Measurements from ENCODE around the gene ITGB3.
A peak's percentile ranks its signal among the peaks of the same experiment; 100 is the strongest.

The ITGB3 gene

GRCh38 chr17:47310186-47310733, 56.6 kb downstream of the ITGB3 start:
- Histone ChIP-seq H3K36me3 (ENCODE audit: control insufficient read depth, insufficient read depth, low read length) (no peaks in the 10 kb centered on the region), H3K27me3 (ENCODE audit: control insufficient read depth, insufficient read depth, low read length, poor library complexity, severe bottlenecking) (no peaks in the 10 kb centered on the region), H3K9me3 (ENCODE audit: control insufficient read depth, low read length) (no peaks in the 10 kb centered on the region), H3K4me1 (ENCODE audit: control insufficient read depth, insufficient read depth, low read length) (peaks cover 3% of the 10 kb centered on the region), H3K4me3 (ENCODE audit: insufficient read depth, low read depth, low read length) (no peak overlapping the region), H3K27ac (ENCODE audit: insufficient read depth, low read depth, low read length, poor library complexity, severe bottlenecking) (no peak overlapping the region)
- WGBS, 2 experiments = 83 to 84% methylated on average over 4 of the region's 4 CpGs

- H3K9me3 ChIP-seq (ENCODE audit: control insufficient read depth, low read length) = no peaks in the 10 kb centered on the region
- no peaks in the 10 kb centered on the region for H3K36me3 ChIP-seq (ENCODE audit: control insufficient read depth, insufficient read depth, low read length)
- H3K4me3 ChIP-seq (ENCODE audit: insufficient read depth, low read depth, low read length) = no peak overlapping the region
- H3K27me3 ChIP-seq (ENCODE audit: control insufficient read depth, insufficient read depth, low read length, poor library complexity, severe bottlenecking) = no peaks in the 10 kb centered on the region
- peaks cover 3% of the 10 kb centered on the region for H3K4me1 ChIP-seq (ENCODE audit: control insufficient read depth, insufficient read depth, low read length)
- H3K27ac ChIP-seq (ENCODE audit: insufficient read depth, low read depth, low read length, poor library complexity, severe bottlenecking) = no peak overlapping the region
Observed at GRCh38 chr17:47311420-47311819, 57.8 kb downstream of the ITGB3 start.

DNA sequence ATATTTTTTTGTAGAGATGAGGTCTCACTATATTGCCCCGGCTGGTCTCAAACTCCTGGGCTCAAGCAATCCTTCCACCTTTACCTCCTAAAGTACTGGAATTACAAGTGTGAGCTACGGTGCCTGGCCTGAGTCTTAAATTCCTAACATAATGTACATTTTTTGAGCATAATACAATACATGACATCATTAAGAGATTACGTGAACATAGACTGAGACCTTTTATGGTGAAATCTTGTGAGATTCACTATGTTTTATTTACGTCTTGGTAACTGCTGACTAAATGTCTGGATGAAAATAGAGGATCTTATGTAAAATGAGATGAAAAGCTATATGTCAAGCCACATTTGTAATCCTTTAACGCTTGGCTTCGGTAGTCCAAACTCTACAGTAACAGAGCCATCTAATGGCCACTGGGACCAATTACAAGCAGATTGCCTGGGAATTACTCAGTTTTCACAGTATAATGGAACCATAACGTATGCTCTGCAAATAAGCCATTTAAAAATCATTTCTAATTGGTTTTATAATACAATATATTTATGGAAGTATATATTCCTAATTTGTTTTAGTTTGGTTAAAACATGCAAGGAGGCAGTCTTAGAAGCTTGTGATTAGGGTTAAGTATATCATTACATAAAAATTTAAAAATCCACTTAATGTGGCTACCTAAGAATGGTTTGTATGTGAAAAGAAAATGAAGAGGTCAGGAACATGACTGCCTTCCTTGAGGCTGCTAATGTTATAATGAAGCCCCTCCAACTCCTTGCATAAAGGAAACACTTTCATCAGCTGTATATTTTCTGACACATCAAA, 62.0 kb downstream of the ITGB3 start:
- Histone ChIP-seq H3K4me1 (ENCODE audit: control insufficient read depth, insufficient read depth, low read length) (no peaks in the 10 kb centered on the region), H3K27ac (ENCODE audit: insufficient read depth, low read depth, low read length, poor library complexity, severe bottlenecking) (no peak overlapping the region), H3K27me3 (ENCODE audit: control insufficient read depth, insufficient read depth, low read length, poor library complexity, severe bottlenecking) (no peaks in the 10 kb centered on the region), H3K9me3 (ENCODE audit: control insufficient read depth, low read length) (no peaks in the 10 kb centered on the region), H3K4me3 (ENCODE audit: insufficient read depth, low read depth, low read length) (no peak overlapping the region), H3K36me3 (ENCODE audit: control insufficient read depth, insufficient read depth, low read length) (no peaks in the 10 kb centered on the region)
- WGBS, 2 experiments = 43 to 51% methylated on average over 6 to 7 of the region's 7 CpGs

- no peaks in the 10 kb centered on the region for H3K4me1 ChIP-seq (ENCODE audit: control insufficient read depth, insufficient read depth, low read length)
- no peaks in the 10 kb centered on the region for H3K36me3 ChIP-seq (ENCODE audit: control insufficient read depth, insufficient read depth, low read length)
- no peak overlapping the region for H3K4me3 ChIP-seq (ENCODE audit: insufficient read depth, low read depth, low read length)
- peaks cover 5% of the 10 kb centered on the region for H3K9me3 ChIP-seq (ENCODE audit: control insufficient read depth, low read length)
- WGBS, 2 experiments = 61 to 100% methylated on average over 2 to 3 of the region's 3 CpGs
- no peak overlapping the region for H3K27ac ChIP-seq (ENCODE audit: insufficient read depth, low read depth, low read length, poor library complexity, severe bottlenecking)
- no peaks in the 10 kb centered on the region for H3K27me3 ChIP-seq (ENCODE audit: control insufficient read depth, insufficient read depth, low read length, poor library complexity, severe bottlenecking)
Observed at GRCh38 chr17:47316311-47316710, 62.7 kb downstream of the ITGB3 start.

- H3K4me1 ChIP-seq (ENCODE audit: control insufficient read depth, insufficient read depth, low read length) = no peaks in the 10 kb centered on the region
- H3K36me3 ChIP-seq (ENCODE audit: control insufficient read depth, insufficient read depth, low read length) = no peaks in the 10 kb centered on the region
- no peak overlapping the region for H3K4me3 ChIP-seq (ENCODE audit: insufficient read depth, low read depth, low read length)
- 87 to 94% methylated on average over 2 of the region's 2 CpGs for WGBS, 2 experiments
- H3K27ac ChIP-seq (ENCODE audit: insufficient read depth, low read depth, low read length, poor library complexity, severe bottlenecking) = no peak overlapping the region
- H3K9me3 ChIP-seq (ENCODE audit: control insufficient read depth, low read length) = peaks cover 6% of the 10 kb centered on the region
- H3K27me3 ChIP-seq (ENCODE audit: control insufficient read depth, insufficient read depth, low read length, poor library complexity, severe bottlenecking) = no peaks in the 10 kb centered on the region
Observed at GRCh38 chr17:47317119-47317518, 63.5 kb downstream of the ITGB3 start.

DNA sequence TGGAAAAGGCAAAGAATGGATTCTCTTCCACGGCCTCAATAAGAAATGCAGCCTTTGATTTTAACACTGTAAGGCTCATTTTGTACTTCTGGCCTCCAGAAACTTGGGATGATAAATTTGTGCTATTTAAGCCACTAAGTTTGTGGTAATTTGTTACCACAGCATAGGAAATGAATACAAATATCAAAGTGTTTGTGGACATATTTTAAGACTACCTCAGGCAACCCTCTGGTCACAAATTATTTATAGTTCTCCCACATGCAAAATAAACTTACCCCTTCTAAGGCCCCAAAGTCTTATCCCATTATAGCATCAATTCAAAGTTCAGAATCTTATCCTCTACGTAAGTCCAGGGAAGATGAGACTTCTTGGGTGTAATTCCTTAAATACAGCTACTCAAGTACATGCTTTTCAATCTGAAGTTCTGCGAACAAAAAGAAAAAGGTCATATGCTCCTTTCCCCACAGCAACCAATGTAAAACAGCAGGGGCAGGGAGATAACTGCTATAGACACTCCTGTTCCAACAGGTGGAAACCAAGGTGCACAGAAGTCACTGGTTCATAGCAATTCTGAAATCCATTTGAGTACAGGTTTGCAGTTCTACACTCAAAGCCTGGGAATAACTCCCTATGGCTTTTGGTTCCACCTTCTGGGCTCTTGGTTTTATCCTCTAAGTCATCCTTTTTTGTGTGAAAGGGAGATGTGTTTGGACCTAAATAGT, 64.7 kb downstream of the ITGB3 start:
- Histone ChIP-seq H3K36me3 (ENCODE audit: control insufficient read depth, insufficient read depth, low read length) (no peaks in the 10 kb centered on the region), H3K9me3 (ENCODE audit: control insufficient read depth, low read length) (peaks cover 6% of the 10 kb centered on the region), H3K4me3 (ENCODE audit: insufficient read depth, low read depth, low read length) (no peak overlapping the region), H3K4me1 (ENCODE audit: control insufficient read depth, insufficient read depth, low read length) (no peaks in the 10 kb centered on the region), H3K27me3 (ENCODE audit: control insufficient read depth, insufficient read depth, low read length, poor library complexity, severe bottlenecking) (peaks cover 8% of the 10 kb centered on the region), H3K27ac (ENCODE audit: insufficient read depth, low read depth, low read length, poor library complexity, severe bottlenecking) (no peak overlapping the region)
- WGBS, 2 experiments = 89 to 93% methylated on average over 3 of the region's 3 CpGs

GRCh38 chr17:47320879-47321502, 67.4 kb downstream of the ITGB3 start:
- no peaks in the 10 kb centered on the region for H3K36me3 ChIP-seq (ENCODE audit: control insufficient read depth, insufficient read depth, low read length)

GRCh38 chr17:47323382-47324223, 70.0 kb downstream of the ITGB3 start, which contains the start of gene EFCAB13:
EFCAB13 (plus strand) TSS chr17:47323955; CDS start chr17:47328354, 4,399 bp downstream.
- H3K4me3 ChIP-seq (ENCODE audit: insufficient read depth, low read depth, low read length) = peak within 1 kb of the TSS; percentile 46
- peaks cover 12% of the 10 kb centered on the region for H3K27me3 ChIP-seq (ENCODE audit: control insufficient read depth, insufficient read depth, low read length, poor library complexity, severe bottlenecking)
- no peaks in the 10 kb centered on the region for H3K4me1 ChIP-seq (ENCODE audit: control insufficient read depth, insufficient read depth, low read length)
- WGBS, 2 experiments = 5% methylated on average over 72 of the region's 72 CpGs
- H3K9me3 ChIP-seq (ENCODE audit: control insufficient read depth, low read length) = peaks cover 6% of the 10 kb centered on the region
- no peaks in the 10 kb centered on the region for H3K36me3 ChIP-seq (ENCODE audit: control insufficient read depth, insufficient read depth, low read length)
- no peak within 1 kb of the TSS for H3K27ac ChIP-seq (ENCODE audit: insufficient read depth, low read depth, low read length, poor library complexity, severe bottlenecking)

More at GRCh38 chr17:47320879-47321502, 67.4 kb downstream of the ITGB3 start:
- Histone ChIP-seq H3K4me3 (ENCODE audit: insufficient read depth, low read depth, low read length) (no peak overlapping the region), H3K9me3 (ENCODE audit: control insufficient read depth, low read length) (peaks cover 6% of the 10 kb centered on the region), H3K4me1 (ENCODE audit: control insufficient read depth, insufficient read depth, low read length) (no peaks in the 10 kb centered on the region), H3K27me3 (ENCODE audit: control insufficient read depth, insufficient read depth, low read length, poor library complexity, severe bottlenecking) (peaks cover 12% of the 10 kb centered on the region), H3K27ac (ENCODE audit: insufficient read depth, low read depth, low read length, poor library complexity, severe bottlenecking) (no peak overlapping the region)
- WGBS, 2 experiments = 77 to 81% methylated on average over 5 of the region's 5 CpGs

DNA sequence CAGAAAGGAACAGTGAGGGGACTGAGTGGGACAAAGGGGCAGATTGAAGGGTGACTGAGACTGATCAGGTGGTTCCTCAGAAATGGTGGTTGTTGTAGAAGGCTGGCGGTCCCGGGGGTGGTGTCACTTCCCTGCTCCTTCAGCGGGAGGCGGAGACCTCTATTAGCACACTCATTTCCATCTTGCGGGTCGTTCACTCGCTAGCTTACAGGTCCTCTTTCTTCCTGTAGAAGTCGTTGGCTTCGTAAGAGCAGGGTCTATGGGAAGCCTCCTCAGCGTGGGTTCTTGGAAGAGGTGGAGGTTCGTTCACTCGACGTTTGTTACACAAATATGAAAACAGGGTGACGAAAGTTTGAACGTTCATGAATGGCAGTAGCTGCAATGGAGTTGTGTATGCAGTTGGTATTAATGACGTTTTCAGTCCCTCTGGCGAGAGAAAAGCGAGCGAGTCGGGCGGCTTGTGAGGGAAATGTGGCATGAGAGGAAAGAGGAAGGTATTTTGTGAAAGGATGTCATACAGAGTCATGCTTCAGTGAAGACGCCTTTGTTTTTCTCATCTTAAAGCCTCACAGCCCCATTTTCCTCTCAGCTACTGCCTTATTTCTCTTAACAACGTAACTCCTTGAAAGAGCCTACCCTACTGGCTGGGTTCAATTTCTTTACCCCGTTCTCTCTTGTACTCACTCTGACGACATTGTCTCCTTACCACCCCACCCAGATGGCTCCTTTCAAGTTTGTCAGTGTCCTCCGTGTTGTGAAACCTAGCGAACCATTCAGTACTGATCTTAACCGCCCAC, 70.8 kb downstream of the ITGB3 start:
- Histone ChIP-seq H3K9me3 (ENCODE audit: control insufficient read depth, low read length) (peaks cover 6% of the 10 kb centered on the region), H3K27me3 (ENCODE audit: control insufficient read depth, insufficient read depth, low read length, poor library complexity, severe bottlenecking) (peaks cover 12% of the 10 kb centered on the region), H3K27ac (ENCODE audit: insufficient read depth, low read depth, low read length, poor library complexity, severe bottlenecking) (no peak overlapping the region), H3K4me1 (ENCODE audit: control insufficient read depth, insufficient read depth, low read length) (no peaks in the 10 kb centered on the region), H3K4me3 (ENCODE audit: insufficient read depth, low read depth, low read length) (peak overlapping the region; percentile 46), H3K36me3 (ENCODE audit: control insufficient read depth, insufficient read depth, low read length) (no peaks in the 10 kb centered on the region)
- 78 to 79% methylated on average over 28 of the region's 28 CpGs for WGBS, 2 experiments

Data from ectodermal cell (in vitro differentiated cells).